ENCODE measurements around the gene GRAMD1B.
"Not testable (repeated sequence)": the region's sequence is repeated elsewhere in the genome, so short reads cannot be mapped to it uniquely, and the experiment has no call there.

GRAMD1B gene

GRCh38 chr11:123544631-123545375 lies 114.7 kb downstream of the GRAMD1B start:
- DNase-seq, result no peak

GRCh38 chr11:123545726-123546270 lies 115.7 kb downstream of the GRAMD1B start:
- DNase-seq, result no peak

- DNase-seq, result no peak
Observed at GRCh38 chr11:123546515-123546914, 116.4 kb downstream of the GRAMD1B start.

- DNase-seq, result no peak
Observed at GRCh38 chr11:123547180-123547579, 117.1 kb downstream of the GRAMD1B start.

GRCh38 chr11:123548774-123549173 lies 118.7 kb downstream of the GRAMD1B start:
- DNase-seq, result no peak

- no peak for DNase-seq
Observed at GRCh38 chr11:123549926-123550917, 120.2 kb downstream of the GRAMD1B start.

- DNase-seq, result no peak
Observed at GRCh38 chr11:123551079-123551478, 121.0 kb downstream of the GRAMD1B start.

- no peak for DNase-seq
Observed at GRCh38 chr11:123556633-123557032, 126.6 kb downstream of the GRAMD1B start.

GRCh38 chr11:123558536-123559315 lies 128.7 kb downstream of the GRAMD1B start:
- DNase-seq, result no peak

GRCh38 chr11:123559523-123559955 lies 129.5 kb downstream of the GRAMD1B start:
- no peak for DNase-seq

- DNase-seq, result no peak
Observed at GRCh38 chr11:123560006-123560405, 129.9 kb downstream of the GRAMD1B start.

GRCh38 chr11:123561431-123561800 lies 131.3 kb downstream of the GRAMD1B start:
- DNase-seq, result no peak

GRCh38 chr11:123562158-123562557 lies 132.1 kb downstream of the GRAMD1B start:
- no peak for DNase-seq

- DNase-seq, result no peak
Observed at GRCh38 chr11:123562829-123563228, 132.8 kb downstream of the GRAMD1B start.

- no peak for DNase-seq
Observed at GRCh38 chr11:123564221-123564620, 134.2 kb downstream of the GRAMD1B start.

- DNase-seq, result no peak
Observed at GRCh38 chr11:123566852-123567251, 136.8 kb downstream of the GRAMD1B start.

GRCh38 chr11:123567466-123567865 lies 137.4 kb downstream of the GRAMD1B start:
- no peak for DNase-seq

GRCh38 chr11:123568367-123568870 lies 138.3 kb downstream of the GRAMD1B start:
- DNase-seq, result no peak

- no peak for DNase-seq
Observed at GRCh38 chr11:123569393-123569792, 139.3 kb downstream of the GRAMD1B start.

GRCh38 chr11:123570939-123571580 lies 141.0 kb downstream of the GRAMD1B start:
- DNase-seq, result no peak

- DNase-seq, result not testable (repeated sequence)
Observed at GRCh38 chr11:123572791-123573190, 142.7 kb downstream of the GRAMD1B start.

- no peak for DNase-seq
Observed at GRCh38 chr11:123573286-123573685, 143.2 kb downstream of the GRAMD1B start.

Data from CD4-positive, alpha-beta T cell treated with Interleukin-12 subunit alpha and Interleukin-12 subunit beta, for 1 hour (primary cell).